NCI-H1105 treated with DMSO at 0.1 percent for 48 hours (cell line): ENCODE measurements around the gene CCNJL.

Source experiments
- DNase-seq: peaks from one replicate; lab custom pipeline; 2025; lab: John Stamatoyannopoulos, UW

CCNJL gene

GRCh38 chr5:160290751-160291150 is 21.6 kb downstream of the CCNJL start:
- no peak for DNase-seq

- DNase-seq: peak; percentile 75
These were observed 22.6 kb downstream of the CCNJL start for GRCh38 chr5:160289721-160290120.

- no peak for DNase-seq
These were observed 23.1 kb downstream of the CCNJL start for GRCh38 chr5:160289356-160289651.

GRCh38 chr5:160287378-160288051 is 24.8 kb downstream of the CCNJL start:
- DNase-seq: peak; percentile 65

GRCh38 chr5:160286947-160287346 is 25.4 kb downstream of the CCNJL start:
- no peak for DNase-seq

- DNase-seq: no peak
These were observed 27.0 kb downstream of the CCNJL start for GRCh38 chr5:160285316-160285715.

- no peak for DNase-seq
These were observed 28.0 kb downstream of the CCNJL start for GRCh38 chr5:160284291-160284873.

- DNase-seq: no peak
These were observed 31.1 kb downstream of the CCNJL start for GRCh38 chr5:160281275-160281674.

- DNase-seq: no peak
These were observed 31.8 kb downstream of the CCNJL start for GRCh38 chr5:160280384-160281095.

- DNase-seq: no peak
These were observed 34.0 kb downstream of the CCNJL start for GRCh38 chr5:160278343-160278742.

- no peak for DNase-seq
These were observed 37.9 kb downstream of the CCNJL start for GRCh38 chr5:160274483-160274931.

GRCh38 chr5:160272889-160273288 is 39.5 kb downstream of the CCNJL start:
- DNase-seq: no peak

GRCh38 chr5:160272264-160272663 is 40.1 kb downstream of the CCNJL start:
- DNase-seq: no peak

- no peak for DNase-seq
These were observed 40.5 kb downstream of the CCNJL start for GRCh38 chr5:160271836-160272235.

- no peak for DNase-seq
These were observed 41.0 kb downstream of the CCNJL start for GRCh38 chr5:160271396-160271795.

GRCh38 chr5:160270704-160271103 is 41.7 kb downstream of the CCNJL start:
- DNase-seq: no peak

- no peak for DNase-seq
These were observed 43.3 kb downstream of the CCNJL start for GRCh38 chr5:160269017-160269416.

- DNase-seq: no peak
These were observed 44.2 kb downstream of the CCNJL start for GRCh38 chr5:160268121-160268520.

GRCh38 chr5:160266752-160267345 is 45.5 kb downstream of the CCNJL start:
- DNase-seq: no peak

- DNase-seq: no peak
These were observed 46.3 kb downstream of the CCNJL start for GRCh38 chr5:160266044-160266443.

- no peak for DNase-seq
These were observed 49.0 kb downstream of the CCNJL start for GRCh38 chr5:160263326-160263855.

GRCh38 chr5:160262151-160263074 is 50.0 kb downstream of the CCNJL start:
- no peak for DNase-seq
